Fibroblast of skin of abdomen (primary cell): ENCODE measurements around the gene ZNF573. TPM values are rescaled to one million over a fixed set of nuclear protein-coding genes. Genes with fewer than 3 reads are reported as not detected.
"Not testable (repeated sequence)": the region's sequence is repeated elsewhere in the genome, so short reads cannot be mapped to it uniquely, and the experiment has no call there.

Experiments
- DNase-seq: peaks from one replicate; pipeline ENCODE4 v3.0.0-alpha.2; 2013
- polyA plus RNA-seq, 2 experiments: library from polyadenylated mRNA; unstranded; fragments of 120-200 nt; gene quantifications; one replicate each; pipeline ENCODE4 v1.2.1, GENCODE V29; 2013; ENCODE audit not compliant: insufficient read length in 2 of 2

Gene ZNF573
- polyA plus RNA-seq (2013, experiment 1 of 2; ENCODE audit: insufficient read length): 3.4 TPM
- 2.4 TPM for polyA plus RNA-seq (2013, experiment 2 of 2; ENCODE audit: insufficient read length)

- DNase-seq: peak; percentile 88
Observed at GRCh38 chr19:37779127-37780005, at the start of gene ZNF573. ZNF573 (minus strand) TSS chr19:37779586; CDS start chr19:37773729, 5,857 bp downstream.

- peak; percentile 29 for DNase-seq
Observed at GRCh38 chr19:37817180-37817981, 38.0 kb upstream of the ZNF573 start.

- DNase-seq: not testable (repeated sequence)
Observed at GRCh38 chr19:37815611-37816010, 36.2 kb upstream of the ZNF573 start.

- DNase-seq: no peak
Observed at GRCh38 chr19:37813340-37813739, 34.0 kb upstream of the ZNF573 start.

- DNase-seq: no peak
Observed at GRCh38 chr19:37809366-37809765, 30.0 kb upstream of the ZNF573 start.

- DNase-seq: no peak
Observed at GRCh38 chr19:37803249-37803840, 24.0 kb upstream of the ZNF573 start.

- no peak for DNase-seq
Observed at GRCh38 chr19:37790244-37790925, 11.0 kb upstream of the ZNF573 start.

GRCh38 chr19:37778613-37779126 lies 716 bp downstream of the ZNF573 start:
- peak; percentile 3 for DNase-seq

- no peak for DNase-seq
Observed at GRCh38 chr19:37770985-37771384, 8.4 kb downstream of the ZNF573 start.

- no peak for DNase-seq
Observed at GRCh38 chr19:37763488-37763887, 15.9 kb downstream of the ZNF573 start.

GRCh38 chr19:37757683-37758082 lies 21.7 kb downstream of the ZNF573 start:
- not testable (repeated sequence) for DNase-seq

- DNase-seq: no peak
Observed at GRCh38 chr19:37738371-37738770, 41.0 kb downstream of the ZNF573 start.

- DNase-seq: no peak
Observed at GRCh38 chr19:37725181-37725580, 54.2 kb downstream of the ZNF573 start.

- no peak for DNase-seq
Observed at GRCh38 chr19:37719927-37720265, 59.5 kb downstream of the ZNF573 start.

- DNase-seq: peak; percentile 88
Observed at GRCh38 chr19:37719111-37719926, 60.1 kb downstream of the ZNF573 start, which contains the start of gene ZNF607. ZNF607 (minus strand) TSS chr19:37719761; CDS start chr19:37711618, 8,143 bp downstream.

GRCh38 chr19:37718304-37718703 lies 61.1 kb downstream of the ZNF573 start:
- no peak for DNase-seq

- no peak for DNase-seq
Observed at GRCh38 chr19:37716140-37716539, 63.2 kb downstream of the ZNF573 start.

GRCh38 chr19:37706052-37706605 lies 73.3 kb downstream of the ZNF573 start:
- DNase-seq: no peak

- DNase-seq: peak; percentile 17
Observed at GRCh38 chr19:37699057-37699456, 80.3 kb downstream of the ZNF573 start.

GRCh38 chr19:37698216-37698615 lies 81.2 kb downstream of the ZNF573 start:
- DNase-seq: peak; percentile 24
